CD4-positive, alpha-beta T cell treated with Interleukin-21 for 1 hour (primary cell): ENCODE data around the gene ZGLP1.
"Not testable (repeated sequence)": the region's sequence is repeated elsewhere in the genome, so short reads cannot be mapped to it uniquely, and the experiment has no call there.

Experiments used
- DNase-seq: peaks from one replicate; pipeline ENCODE4 v3.0.0-alpha.2; 2020

Gene ZGLP1

GRCh38 chr19:10292789-10293636, 16.6 kb downstream of the ZGLP1 start:
- no peak for DNase-seq

GRCh38 chr19:10292206-10292788, 17.3 kb downstream of the ZGLP1 start:
- peak; percentile 75 for DNase-seq

GRCh38 chr19:10291554-10292205, 17.9 kb downstream of the ZGLP1 start:
- no peak for DNase-seq

GRCh38 chr19:10290876-10291553, 18.6 kb downstream of the ZGLP1 start:
- peak; percentile 71 for DNase-seq

- no peak for DNase-seq
Measured at GRCh38 chr19:10290357-10290875, 19.2 kb downstream of the ZGLP1 start.

- DNase-seq: no peak
Measured at GRCh38 chr19:10289836-10290356, 19.7 kb downstream of the ZGLP1 start, which contains the start of gene ICAM5. Gene ICAM5 (plus strand): TSS chr19:10289952. CDS start chr19:10290044, 92 bp downstream.

GRCh38 chr19:10289167-10289835, 20.3 kb downstream of the ZGLP1 start:
- DNase-seq: peak; percentile 71

GRCh38 chr19:10288662-10289166, 20.9 kb downstream of the ZGLP1 start:
- no peak for DNase-seq

GRCh38 chr19:10286803-10287737, 22.5 kb downstream of the ZGLP1 start, which contains the start of gene ICAM4:
Gene ICAM4 (plus strand): TSS chr19:10286955. CDS start chr19:10287013, 58 bp downstream.
- no peak for DNase-seq

GRCh38 chr19:10285393-10285792, 24.2 kb downstream of the ZGLP1 start:
- no peak for DNase-seq

GRCh38 chr19:10284960-10285278, 24.7 kb downstream of the ZGLP1 start:
- DNase-seq: no peak

- no peak for DNase-seq
Measured at GRCh38 chr19:10284065-10284959, 25.3 kb downstream of the ZGLP1 start.

- no peak for DNase-seq
Measured at GRCh38 chr19:10283301-10284064, 26.1 kb downstream of the ZGLP1 start.

GRCh38 chr19:10282043-10282442, 27.6 kb downstream of the ZGLP1 start:
- not testable (repeated sequence) for DNase-seq

- DNase-seq: no peak
Measured at GRCh38 chr19:10279737-10280442, 29.7 kb downstream of the ZGLP1 start.

- no peak for DNase-seq
Measured at GRCh38 chr19:10278935-10279334, 30.7 kb downstream of the ZGLP1 start.

GRCh38 chr19:10277795-10278589, 31.6 kb downstream of the ZGLP1 start:
- no peak for DNase-seq
